Cortex of kidney (tissue), 1 donor: ENCODE data around the gene EEF1E1.
"Not testable (repeated sequence)": the region's sequence is repeated elsewhere in the genome, so short reads cannot be mapped to it uniquely, and the experiment has no call there.

Experiments used
- DNase-seq: peaks from one replicate; lab custom pipeline; 2025; lab: John Stamatoyannopoulos, UW

EEF1E1 gene

GRCh38 chr6:8063761-8064637, 38.3 kb downstream of the EEF1E1 start, which contains the start of gene BLOC1S5:
BLOC1S5 (minus strand) TSS chr6:8064389; CDS start chr6:8064376, 13 bp downstream.
- peak; percentile 51 for DNase-seq

GRCh38 chr6:8061736-8062135, 40.6 kb downstream of the EEF1E1 start:
- DNase-seq = no peak

GRCh38 chr6:8060346-8060745, 42.0 kb downstream of the EEF1E1 start:
- no peak for DNase-seq

GRCh38 chr6:8059129-8059528, 43.2 kb downstream of the EEF1E1 start:
- no peak for DNase-seq

GRCh38 chr6:8057793-8058192, 44.6 kb downstream of the EEF1E1 start:
- DNase-seq = no peak

GRCh38 chr6:8057263-8057662, 45.1 kb downstream of the EEF1E1 start:
- no peak for DNase-seq

GRCh38 chr6:8054276-8054675, 48.1 kb downstream of the EEF1E1 start:
- no peak for DNase-seq

- no peak for DNase-seq
Observed at GRCh38 chr6:8047541-8048292, 54.6 kb downstream of the EEF1E1 start.

GRCh38 chr6:8045769-8046168, 56.6 kb downstream of the EEF1E1 start:
- not testable (repeated sequence) for DNase-seq

- no peak for DNase-seq
Observed at GRCh38 chr6:8043221-8043620, 59.1 kb downstream of the EEF1E1 start.

GRCh38 chr6:8041913-8042583, 60.3 kb downstream of the EEF1E1 start:
- no peak for DNase-seq

GRCh38 chr6:8034107-8034506, 68.2 kb downstream of the EEF1E1 start:
- DNase-seq = not testable (repeated sequence)

- DNase-seq = no peak
Observed at GRCh38 chr6:8030920-8031319, 71.4 kb downstream of the EEF1E1 start.
